AG04450 (cell line): ENCODE data around the gene ERBIN. TPM values are rescaled to one million over a fixed set of nuclear protein-coding genes. Genes with fewer than 3 reads are reported as not detected.

Experiments used
- CTCF ChIA-PET: fragments of 300-600, 350-600 bp; formaldehyde crosslinking; extraction: SDS; loops from one replicate; lab custom pipeline; 2022; ENCODE audit warnings: antibody characterized with exemption, inconsistent platforms; lab: Charles Lee
- POLR2A ChIA-PET: fragments of 350-600 bp; formaldehyde crosslinking; extraction: SDS; loops from one replicate; lab custom pipeline; 2021; ENCODE audit warnings: antibody characterized with exemption, inconsistent platforms; lab: Yijun Ruan, JAX
- DNase-seq: peaks from one replicate; pipeline ENCODE4 v3.0.0-alpha.2; 2011; ENCODE audit warnings: low read depth, low spot score
- H3K27ac ChIP-seq: one replicate; pipeline ENCODE4 v1.5.1; 2012; ENCODE audit warnings: low read depth, low read length, control low read depth
- H3K27me3 ChIP-seq: one replicate; pipeline ENCODE4 v1.6.0; 2012; ENCODE audit warnings: low read length; ENCODE audit not compliant: control insufficient read depth, insufficient read depth
- H3K4me3 ChIP-seq: 2 replicates; pipeline ENCODE4 v1.5.1; 2011; ENCODE audit warnings: mild to moderate bottlenecking, low read depth, low read length, control low read depth
- H3K9me3 ChIP-seq: 2 replicates; pipeline ENCODE4 v1.5.1; 2012; ENCODE audit warnings: low read length; ENCODE audit not compliant: control insufficient read depth, insufficient read depth
- polyA plus RNA-seq: library from polyadenylated mRNA; depleted of rRNA; stranded (reverse); fragments of >200 nt; gene quantifications from 2 replicates; pipeline ENCODE4 v1.2.3, GENCODE V29; 2011
- TF ChIP-seq, protein P1 (sequence below): IDR thresholded peaks from 2 replicates; pipeline ENCODE4 v1.5.1; 2011; ENCODE audit warnings: low read depth, low read length, control low read depth, inconsistent platforms

ERBIN gene
- polyA plus RNA-seq, 1 experiment, result 64.8 TPM

GRCh38 chr5:65989158-65989557, 62.8 kb downstream of the ERBIN start:
- no peaks in the 10 kb centered on the region for H3K9me3 ChIP-seq
- TF ChIP-seq, protein P1, sequence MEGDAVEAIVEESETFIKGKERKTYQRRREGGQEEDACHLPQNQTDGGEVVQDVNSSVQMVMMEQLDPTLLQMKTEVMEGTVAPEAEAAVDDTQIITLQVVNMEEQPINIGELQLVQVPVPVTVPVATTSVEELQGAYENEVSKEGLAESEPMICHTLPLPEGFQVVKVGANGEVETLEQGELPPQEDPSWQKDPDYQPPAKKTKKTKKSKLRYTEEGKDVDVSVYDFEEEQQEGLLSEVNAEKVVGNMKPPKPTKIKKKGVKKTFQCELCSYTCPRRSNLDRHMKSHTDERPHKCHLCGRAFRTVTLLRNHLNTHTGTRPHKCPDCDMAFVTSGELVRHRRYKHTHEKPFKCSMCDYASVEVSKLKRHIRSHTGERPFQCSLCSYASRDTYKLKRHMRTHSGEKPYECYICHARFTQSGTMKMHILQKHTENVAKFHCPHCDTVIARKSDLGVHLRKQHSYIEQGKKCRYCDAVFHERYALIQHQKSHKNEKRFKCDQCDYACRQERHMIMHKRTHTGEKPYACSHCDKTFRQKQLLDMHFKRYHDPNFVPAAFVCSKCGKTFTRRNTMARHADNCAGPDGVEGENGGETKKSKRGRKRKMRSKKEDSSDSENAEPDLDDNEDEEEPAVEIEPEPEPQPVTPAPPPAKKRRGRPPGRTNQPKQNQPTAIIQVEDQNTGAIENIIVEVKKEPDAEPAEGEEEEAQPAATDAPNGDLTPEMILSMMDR, result no peak
- no peak overlapping the region for H3K27ac ChIP-seq
- no peaks in the 10 kb centered on the region for H3K27me3 ChIP-seq
- H3K4me3 ChIP-seq, result no peak overlapping the region
- POLR2A ChIA-PET, result interaction anchor here (0.7 kb wide), 1 partner anchor 13 kb away, joined by 3 read pairs; no protein-coding TSS in a partner anchor
- no peak for DNase-seq
- CTCF ChIA-PET, result interaction anchor here (0.7 kb wide), 1 partner anchor 14 kb away, joined by 4 read pairs; no protein-coding TSS in a partner anchor

- TF ChIP-seq, protein P1, result no peak
- Histone ChIP-seq H3K27ac (no peak overlapping the region), H3K27me3 (no peaks in the 10 kb centered on the region), H3K4me3 (no peak overlapping the region), H3K9me3 (no peaks in the 10 kb centered on the region)
- ChIA-PET POLR2A (no interaction called here), CTCF (interaction anchor here (0.6 kb wide), 1 partner anchor 927 kb away, joined by 3 read pairs; no protein-coding TSS in a partner anchor)
- no peak for DNase-seq
Measured at GRCh38 chr5:65992630-65993029, 66.3 kb downstream of the ERBIN start.

DNA sequence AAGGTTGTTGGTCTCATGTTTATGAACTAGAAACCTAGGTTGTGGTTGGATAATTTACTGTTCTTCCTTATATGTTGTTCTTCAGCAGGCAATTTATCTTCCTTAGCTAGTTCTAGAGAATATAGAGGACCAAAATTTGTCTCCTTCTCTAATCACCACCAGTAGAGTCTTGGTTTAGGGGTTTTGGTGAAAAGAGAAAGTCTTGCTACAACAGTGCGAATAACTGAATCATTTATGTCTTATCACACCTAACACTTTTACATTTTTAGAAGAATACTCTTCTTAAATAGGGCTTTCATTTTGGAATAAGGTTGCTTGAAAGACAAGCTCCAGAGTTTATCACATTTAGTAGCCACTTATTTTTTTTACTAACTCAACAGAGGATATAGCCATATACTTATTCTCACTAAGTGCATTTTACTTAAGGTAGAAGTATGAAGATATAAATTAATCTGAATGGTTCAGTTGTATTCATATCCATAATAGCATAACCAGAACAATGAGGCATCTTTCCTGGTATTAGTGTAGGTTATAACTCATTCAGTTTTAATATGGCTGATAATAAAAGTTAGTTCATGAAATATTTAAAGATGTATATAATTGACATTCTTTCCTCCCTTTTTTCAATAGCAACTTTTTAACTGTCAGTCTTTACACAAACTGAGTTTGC, 67.9 kb downstream of the ERBIN start:
- no peak overlapping the region for H3K27ac ChIP-seq
- H3K27me3 ChIP-seq, result no peaks in the 10 kb centered on the region
- TF ChIP-seq, protein P1, result no peak
- DNase-seq, result no peak
- no peaks in the 10 kb centered on the region for H3K9me3 ChIP-seq
- H3K4me3 ChIP-seq, result no peak overlapping the region
- POLR2A ChIA-PET, result no interaction called here
- CTCF ChIA-PET, result interaction anchor here (1.0 kb wide), 1 partner anchor 251 kb away, joined by 3 read pairs; no protein-coding TSS in a partner anchor

DNA sequence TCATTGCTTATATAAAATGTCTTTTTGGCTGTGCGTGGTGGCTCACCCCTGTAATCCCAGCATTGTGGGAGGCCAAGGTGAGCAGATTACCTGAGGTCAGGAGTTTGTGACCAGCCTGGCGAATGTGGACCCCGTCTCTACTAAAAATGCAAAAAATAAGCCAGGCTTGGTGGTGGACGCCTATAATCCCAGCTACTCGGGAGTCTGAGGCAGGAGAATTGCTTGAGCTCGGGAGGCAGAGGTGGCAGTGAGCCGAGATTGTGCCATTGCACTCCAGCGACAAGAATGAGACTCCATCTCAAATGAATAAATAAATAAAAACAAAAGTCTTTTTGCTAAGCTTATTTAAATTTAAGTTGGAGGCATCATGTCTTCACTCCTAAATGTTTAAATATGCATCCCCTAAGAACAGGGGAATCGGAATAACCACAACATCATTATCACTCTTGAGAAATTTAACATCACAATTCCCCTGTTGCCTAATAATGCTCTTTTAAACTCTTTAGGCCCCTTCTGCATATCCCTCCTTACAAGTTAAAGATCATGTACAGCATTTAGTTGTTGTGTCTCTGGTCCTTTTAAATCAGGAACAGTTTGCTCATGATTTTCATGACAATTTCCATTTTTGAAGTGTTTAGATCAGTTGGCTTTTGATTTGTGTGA, 72.8 kb downstream of the ERBIN start:
- TF ChIP-seq, protein P1, result no peak
- H3K27me3 ChIP-seq, result no peaks in the 10 kb centered on the region
- H3K9me3 ChIP-seq, result no peaks in the 10 kb centered on the region
- POLR2A ChIA-PET, result no interaction called here
- DNase-seq, result no peak
- no peak overlapping the region for H3K27ac ChIP-seq
- CTCF ChIA-PET, result interaction anchor here (1.4 kb wide), 1 partner anchor 257 kb away, joined by 4 read pairs; no protein-coding TSS in a partner anchor
- H3K4me3 ChIP-seq, result no peak overlapping the region

- ChIA-PET CTCF (no interaction called here), POLR2A (no interaction called here)
- DNase-seq, result no peak
Measured at GRCh38 chr5:66001952-66002351, 75.6 kb downstream of the ERBIN start.

More at GRCh38 chr5:66001952-66002351, 75.6 kb downstream of the ERBIN start:
- no peaks in the 10 kb centered on the region for H3K9me3 ChIP-seq
- no peak overlapping the region for H3K4me3 ChIP-seq
- no peak overlapping the region for H3K27ac ChIP-seq
- no peaks in the 10 kb centered on the region for H3K27me3 ChIP-seq
- TF ChIP-seq, protein P1, result no peak
